T1000 (cell line): Measurements from ENCODE around the gene AUTS2.

ENCODE experiments used
- DNase-seq: peaks from one replicate; lab custom pipeline; 2025; ENCODE audit warnings: mixed read lengths; lab: John Stamatoyannopoulos, UW

The AUTS2 gene

DNA sequence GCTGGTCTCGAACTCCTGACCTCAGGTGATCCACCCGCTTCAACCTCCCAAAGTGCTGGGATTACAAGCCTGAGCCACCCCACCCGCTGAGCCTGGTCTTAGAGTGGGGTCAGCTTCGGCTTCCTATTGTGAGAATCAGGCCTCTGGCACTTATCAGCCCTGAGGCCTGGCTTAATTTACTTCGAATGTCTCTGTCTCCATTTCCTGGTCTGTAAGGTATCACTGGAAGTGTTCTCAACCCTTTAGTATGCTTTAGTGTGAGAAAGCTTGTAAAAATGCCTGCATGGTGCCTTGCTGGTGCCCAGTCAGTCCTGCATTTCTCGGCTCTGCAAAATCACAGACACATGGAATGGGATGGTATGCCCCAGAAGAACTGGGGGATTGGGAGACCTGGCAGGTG is 862.3 kb downstream of the AUTS2 start:
- DNase-seq: no peak

DNA sequence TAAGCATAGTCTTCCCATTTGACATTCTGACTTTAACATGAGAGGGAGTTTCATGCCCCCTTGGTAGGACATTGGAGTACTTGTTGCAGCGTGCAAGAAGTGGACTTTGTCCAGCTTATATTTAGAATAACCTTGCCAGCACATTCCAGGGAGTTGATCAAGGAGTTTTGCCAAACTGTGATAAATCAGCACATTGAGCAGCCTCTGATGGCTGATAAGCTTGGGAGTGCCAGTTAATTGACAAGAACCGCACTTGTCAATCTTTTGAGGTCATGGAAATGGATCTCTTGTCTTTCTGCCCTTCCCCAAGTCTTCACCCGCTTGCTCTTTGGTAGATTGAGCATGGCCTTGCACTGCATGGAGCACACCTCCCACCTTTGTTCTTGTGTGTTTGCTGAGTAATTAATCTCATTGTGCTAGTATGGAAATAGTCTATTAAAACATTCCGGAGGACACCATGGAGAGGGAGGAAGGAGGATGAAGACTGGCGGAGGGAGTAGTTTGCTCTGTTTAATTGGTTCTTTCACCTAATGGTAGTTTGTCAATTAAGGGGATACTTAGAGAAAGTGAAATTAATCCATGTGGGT is 865.2 kb downstream of the AUTS2 start:
- DNase-seq: no peak

DNA sequence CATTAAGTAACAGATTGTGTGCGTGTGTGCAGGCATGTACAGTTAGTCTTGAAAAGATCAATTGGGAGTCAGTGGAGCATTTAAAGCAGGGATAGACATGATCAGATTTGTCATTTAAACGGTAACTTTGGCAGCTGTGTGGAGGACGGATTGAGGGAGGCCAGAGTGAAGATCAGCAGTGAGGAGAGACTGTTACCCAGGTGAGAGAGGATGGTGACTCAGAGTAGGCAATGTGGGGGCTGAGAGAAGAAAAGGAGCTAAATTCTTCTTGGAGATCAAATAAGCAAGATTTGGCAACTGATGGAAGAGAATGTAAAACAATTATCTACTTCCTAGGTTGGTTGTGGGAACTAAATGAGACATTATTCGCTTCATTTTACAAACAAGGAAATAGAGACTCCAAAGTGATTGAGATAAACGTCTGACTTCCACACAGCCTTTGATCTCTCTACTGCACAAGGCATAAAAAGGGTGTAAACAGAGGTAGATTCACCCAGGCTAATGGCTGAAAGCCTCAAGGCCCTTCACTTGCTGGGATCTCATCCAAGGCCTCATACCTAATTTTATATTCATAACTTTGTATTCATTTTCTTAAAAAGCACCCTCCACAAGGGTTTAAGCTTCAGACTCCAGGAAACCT is 868.6 kb downstream of the AUTS2 start:
- DNase-seq: no peak

DNA sequence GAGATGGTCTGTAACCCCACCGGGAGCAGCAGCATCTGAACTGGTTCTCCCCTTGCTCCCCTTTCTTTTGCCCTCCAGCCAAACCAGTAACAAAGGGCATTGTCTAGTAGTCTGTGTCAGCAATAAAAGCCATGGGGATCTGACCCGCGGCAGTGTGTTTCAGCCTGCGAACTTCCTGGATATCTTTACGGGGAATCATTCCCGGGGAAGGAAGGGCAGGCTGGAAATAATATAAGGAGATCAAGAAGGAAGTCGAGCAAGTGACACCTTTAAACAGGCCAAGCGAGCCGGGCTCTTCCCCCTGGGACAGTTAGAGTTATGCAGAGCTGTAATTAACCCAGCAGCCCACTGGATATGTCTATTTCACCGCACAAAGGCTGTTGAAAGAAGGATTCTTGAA is 872.5 kb downstream of the AUTS2 start:
- no peak for DNase-seq

DNA sequence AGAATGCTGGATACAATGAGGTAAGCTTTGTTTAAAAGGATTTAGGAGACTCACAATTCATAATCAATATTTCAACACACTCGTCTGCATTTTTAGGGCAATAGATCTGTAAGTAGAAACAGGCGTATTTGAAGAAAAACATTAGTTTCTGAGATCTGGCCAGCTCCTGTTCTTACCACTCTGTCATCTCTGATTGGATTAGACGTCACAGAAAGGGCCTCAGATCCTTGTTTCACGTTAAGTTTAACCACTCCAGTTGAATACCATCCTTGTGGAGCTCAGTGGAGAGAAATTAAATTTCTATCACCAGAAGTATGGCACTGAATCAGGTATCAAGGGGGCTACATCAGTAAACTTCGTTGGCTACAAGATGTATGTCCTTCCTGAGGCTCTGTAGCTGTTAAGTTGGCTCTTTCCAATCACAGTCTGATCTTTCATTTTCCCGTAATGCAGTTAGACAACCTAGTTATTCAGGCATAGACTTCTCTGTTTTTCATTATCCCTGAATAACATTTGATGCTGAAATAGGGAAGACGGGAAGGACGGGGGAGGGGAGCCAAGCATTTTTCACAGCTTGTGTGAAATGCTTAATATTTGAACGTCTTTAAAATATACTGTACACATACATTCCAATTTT is 874.4 kb downstream of the AUTS2 start:
- no peak for DNase-seq

DNA sequence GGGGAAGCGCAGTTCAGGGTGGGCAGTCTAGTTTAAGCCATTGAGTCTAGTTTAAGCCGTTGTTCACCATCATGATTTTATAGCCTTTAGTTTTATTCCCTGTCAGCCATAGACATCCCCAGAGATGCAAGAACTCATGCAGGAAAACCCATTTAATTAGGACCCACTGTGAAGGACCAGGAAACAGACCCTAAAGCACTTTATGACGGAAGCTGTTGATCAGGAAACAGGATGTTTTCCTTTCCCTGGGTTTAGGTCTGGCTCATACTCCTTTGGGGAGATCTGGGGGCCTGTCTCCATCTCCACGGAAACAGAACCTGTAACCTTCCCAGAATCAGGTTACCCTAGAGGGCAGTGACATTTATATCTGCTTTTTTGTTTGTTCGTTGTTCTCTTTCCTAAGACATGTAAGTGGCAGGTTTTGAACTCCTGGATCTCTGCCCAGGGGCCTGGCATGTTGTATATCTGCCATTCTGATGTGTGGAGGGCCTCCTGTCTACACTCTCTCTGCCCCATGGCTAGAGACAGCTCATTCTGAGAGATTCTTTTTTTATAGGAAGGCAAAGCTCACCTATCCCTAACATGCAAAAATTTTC is 876.5 kb downstream of the AUTS2 start:
- DNase-seq: no peak

DNA sequence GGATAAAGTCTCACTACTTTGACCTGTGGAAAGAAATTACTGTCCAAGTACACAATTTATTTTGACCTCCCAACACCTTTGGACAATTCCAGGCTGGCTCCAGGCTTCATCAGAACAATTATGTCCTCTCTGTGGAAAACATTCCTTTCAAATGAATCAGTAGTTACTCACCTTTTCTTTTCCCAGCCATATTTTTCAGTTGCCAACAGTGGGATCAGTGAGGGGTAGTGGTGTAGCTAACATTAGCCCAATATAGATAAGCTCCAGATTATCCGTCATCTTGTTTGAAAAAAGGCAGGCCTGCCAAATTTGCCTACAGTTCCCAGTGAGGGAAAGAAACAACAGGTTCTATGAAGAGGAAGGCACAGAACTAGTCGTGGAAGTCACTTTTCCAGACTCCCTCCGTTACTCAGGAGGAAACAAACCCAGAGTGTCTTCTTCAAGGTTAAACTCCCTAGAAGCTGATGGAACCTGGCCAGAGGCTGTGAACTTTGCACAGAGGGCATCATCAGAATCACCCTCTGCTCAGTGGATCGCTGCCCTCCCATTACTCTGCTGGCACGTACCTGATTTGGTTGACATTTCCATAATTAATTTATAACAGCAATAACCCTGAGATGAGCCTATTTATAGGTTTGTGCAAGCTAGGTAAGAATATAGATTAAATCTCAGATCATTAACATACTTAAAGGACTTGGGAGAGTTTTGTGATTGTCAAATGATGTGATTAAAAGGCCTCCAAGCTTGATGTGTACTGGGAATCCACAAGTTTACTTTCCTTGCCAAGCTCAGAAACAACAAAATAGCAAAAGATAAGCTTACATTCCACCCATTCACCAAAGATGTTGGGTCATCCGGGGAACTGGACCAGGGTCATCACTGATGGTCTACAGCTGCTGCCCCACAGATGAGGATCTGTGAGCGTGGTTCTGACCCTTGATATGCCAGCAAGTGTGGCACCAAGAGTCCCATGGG is 879.0 kb downstream of the AUTS2 start:
- DNase-seq: no peak

DNA sequence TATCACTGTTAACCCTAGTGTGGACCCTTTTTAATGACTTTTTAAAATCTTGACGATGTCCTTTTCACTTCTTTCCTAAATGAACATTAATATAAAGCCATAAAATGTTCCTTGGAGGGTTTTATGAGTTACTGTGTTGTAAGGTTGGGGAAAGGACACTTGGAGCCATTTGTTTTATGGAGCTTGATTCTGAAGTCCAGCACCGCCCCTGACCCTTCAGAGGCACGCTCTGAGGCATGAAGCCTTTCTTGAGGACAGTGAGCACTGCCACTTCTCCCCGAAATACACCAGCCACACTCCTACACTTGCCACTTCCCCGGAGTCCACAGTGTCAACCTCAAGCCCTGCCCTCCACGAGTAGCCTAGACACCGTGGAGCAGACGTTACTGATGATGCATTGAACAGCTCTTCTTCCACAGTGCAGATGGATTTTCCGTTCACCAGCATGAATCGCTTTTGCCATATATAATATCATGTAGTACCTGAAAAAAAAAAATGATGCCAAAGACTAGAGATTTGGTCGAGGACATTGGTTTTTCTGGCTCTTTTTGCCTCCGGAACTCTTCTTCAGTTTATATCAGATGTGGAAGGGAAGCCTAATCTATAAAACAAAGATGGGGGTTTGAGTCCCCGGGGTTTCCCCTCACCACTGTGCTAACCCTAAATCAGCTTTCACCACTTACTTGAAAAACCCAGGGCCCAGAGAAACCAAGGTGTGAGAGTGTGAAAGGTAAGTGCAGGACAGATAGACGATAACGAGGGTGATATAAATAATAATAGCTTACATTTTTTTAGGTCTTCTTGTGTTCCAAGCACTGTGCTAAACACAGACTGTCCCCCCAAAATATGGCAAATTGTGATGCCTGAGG is 881.1 kb downstream of the AUTS2 start:
- no peak for DNase-seq

DNA sequence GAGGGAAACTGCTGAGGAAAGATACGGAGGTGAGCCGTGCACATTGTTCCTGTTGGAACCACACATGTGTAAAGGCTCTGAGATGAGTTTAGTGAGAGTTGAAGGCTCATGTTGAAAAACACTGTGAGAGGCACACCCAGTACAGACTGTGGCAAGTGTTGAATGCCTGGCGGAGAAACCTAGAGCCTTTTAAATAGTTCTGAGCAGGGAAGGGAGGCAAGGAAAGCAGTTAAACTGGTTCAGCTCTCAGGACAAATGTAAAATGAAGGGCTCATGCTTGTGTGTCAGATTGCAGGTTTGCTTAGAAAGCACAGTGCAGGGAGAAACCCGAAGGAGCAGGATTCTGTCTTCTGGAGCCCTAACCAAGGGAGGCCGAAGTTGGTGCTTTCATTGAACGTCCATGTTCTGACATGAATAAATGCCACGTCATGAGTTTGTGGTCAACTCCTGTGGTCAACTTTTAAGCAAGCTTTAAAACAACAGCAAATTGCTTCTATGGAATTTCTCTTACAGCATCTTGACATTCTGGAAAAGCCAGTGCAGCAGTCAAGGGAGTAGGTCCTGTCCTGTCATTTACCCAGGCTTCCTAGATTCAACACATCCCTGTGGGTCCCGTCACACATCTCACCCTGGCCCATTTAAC is 882.8 kb downstream of the AUTS2 start:
- DNase-seq: no peak

DNA sequence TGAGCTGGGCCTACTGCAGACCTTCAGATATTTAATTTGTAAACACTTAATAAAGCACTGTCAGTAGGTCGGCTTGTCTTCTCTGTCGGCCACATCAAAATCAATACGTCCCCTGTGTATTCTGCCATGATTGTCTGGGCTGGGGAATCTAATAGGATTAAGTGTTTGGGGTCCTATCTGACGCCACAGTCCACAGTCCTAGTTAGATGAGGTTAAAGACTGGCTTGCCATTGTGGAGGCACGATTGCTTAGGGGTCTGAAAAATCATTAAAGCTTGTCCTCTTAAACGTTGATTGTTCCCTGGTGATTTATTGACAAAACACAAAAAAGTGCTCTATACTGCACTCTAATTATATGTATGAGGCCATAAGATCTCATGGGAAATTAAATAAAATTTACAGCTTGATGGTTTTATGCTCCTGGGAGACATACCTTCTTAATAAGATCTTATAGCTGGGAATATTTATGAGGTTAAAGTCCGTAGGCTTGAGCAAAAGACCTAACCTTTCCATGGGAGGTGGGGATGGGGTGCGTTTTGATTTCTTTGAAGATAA is 883.4 kb downstream of the AUTS2 start:
- no peak for DNase-seq

DNA sequence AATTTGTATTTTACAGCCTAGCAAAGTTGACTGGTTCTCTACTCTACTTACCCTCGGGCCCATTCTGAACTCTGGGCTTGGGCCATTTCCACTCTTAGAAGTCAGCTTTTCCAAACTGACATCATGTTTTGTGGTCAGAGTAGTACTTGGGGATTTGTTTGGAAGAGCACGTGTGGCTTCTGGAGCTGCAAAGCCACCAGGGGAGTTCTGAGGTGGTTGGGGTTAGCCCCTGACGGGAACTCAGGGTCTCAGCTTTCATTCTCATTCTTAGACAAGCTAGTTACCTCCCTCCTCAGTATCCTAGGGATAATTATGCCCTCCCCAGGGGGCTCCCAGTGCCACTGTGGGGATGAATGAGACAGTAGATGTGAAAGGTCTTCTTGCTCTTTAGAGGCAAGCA is 886.0 kb downstream of the AUTS2 start:
- DNase-seq: no peak

DNA sequence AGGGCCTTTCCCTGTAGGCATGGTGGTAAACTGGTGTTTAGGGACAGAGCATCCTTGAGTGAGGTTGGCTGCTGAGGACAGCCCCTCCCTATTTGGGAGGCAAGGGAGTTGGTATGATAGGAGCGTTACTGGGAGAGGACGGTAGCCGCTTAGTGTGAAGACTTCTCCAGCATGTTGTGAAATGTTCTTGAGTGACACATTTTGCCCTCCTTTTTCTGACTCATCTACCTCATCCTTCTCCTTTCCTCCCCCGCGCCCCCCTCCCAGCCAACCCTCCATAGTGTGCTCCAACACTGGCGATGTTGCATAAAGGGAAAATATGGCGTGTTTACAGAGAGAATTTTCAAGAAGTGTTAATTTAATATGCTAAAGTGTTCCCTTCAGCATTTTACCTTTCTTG is 888.7 kb downstream of the AUTS2 start:
- no peak for DNase-seq

DNA sequence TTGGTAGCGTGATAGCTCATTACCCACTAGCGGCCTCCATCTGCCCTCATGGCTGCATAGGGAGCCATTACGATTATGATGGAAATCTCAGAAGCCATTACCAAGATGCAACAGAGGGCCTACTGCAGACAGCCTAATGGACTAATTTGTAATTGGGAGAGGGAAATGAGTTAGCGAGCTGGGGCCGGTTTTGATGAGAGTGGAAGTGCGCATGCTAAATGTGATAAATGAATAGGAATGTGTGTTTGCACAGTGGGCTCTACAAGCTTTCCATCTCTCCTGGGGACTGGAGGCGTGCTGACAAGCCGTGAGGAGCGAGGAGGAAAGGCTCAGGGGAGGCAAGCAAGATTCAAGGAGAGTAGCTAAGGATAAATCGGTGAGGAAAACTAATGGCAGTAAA is 889.2 kb downstream of the AUTS2 start:
- DNase-seq: no peak

DNA sequence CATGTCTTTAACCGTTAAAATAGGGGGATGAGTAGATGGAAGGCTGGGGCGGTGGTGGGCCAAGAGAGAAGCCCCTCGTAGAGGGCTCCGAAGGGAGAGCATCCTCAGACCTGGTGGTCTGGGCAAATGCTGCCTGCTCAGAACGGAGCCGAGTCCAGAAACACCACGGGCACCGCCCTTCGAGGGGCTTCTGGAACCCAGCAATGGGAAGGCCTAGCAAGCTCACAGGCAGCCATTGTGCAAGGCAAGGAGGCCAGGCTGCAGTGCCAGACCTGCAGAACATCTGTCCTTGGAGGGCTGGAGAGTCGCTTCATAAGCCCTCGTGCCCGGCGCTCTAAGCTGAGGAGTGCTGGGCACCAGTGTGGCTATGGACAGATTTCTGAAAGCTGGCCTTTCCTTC is 889.6 kb downstream of the AUTS2 start:
- DNase-seq: no peak

DNA sequence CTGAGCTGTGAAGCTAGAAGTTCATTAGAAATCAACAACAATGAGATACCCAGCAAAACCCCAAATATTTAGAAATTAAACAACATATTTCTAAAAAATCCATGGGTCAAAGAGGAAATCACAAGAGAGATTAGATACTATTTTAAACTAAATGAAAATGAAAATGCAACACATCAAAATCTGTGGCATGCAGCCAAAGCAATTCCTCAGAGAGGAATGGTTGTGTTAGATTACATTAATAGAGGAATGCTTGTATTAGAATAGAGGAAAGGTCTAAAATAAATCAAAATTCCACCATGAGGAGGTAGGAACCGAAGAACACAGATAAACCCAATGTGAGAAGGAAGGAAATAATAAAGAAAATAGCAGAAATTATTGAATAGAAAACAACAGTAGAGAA is 891.5 kb downstream of the AUTS2 start:
- DNase-seq: no peak

DNA sequence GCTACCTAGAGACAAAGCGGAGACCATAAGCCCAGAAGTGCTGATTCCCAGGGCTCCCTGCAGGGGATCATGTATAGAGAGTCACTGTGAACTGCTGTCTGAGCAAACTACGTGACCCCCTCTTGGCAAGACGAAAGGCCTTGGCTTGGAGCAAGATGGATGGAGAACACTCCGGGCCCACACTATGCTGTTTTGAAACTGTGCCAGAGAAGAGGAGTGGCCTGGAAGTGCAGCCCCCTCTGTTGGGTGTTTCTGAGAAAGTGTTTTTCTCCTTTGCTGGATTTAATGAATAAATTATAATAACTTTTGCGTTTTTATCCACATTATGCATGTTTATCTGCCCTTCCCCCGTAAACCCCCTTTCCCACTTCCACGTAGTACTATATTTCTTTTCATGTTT is 894.4 kb downstream of the AUTS2 start:
- no peak for DNase-seq

DNA sequence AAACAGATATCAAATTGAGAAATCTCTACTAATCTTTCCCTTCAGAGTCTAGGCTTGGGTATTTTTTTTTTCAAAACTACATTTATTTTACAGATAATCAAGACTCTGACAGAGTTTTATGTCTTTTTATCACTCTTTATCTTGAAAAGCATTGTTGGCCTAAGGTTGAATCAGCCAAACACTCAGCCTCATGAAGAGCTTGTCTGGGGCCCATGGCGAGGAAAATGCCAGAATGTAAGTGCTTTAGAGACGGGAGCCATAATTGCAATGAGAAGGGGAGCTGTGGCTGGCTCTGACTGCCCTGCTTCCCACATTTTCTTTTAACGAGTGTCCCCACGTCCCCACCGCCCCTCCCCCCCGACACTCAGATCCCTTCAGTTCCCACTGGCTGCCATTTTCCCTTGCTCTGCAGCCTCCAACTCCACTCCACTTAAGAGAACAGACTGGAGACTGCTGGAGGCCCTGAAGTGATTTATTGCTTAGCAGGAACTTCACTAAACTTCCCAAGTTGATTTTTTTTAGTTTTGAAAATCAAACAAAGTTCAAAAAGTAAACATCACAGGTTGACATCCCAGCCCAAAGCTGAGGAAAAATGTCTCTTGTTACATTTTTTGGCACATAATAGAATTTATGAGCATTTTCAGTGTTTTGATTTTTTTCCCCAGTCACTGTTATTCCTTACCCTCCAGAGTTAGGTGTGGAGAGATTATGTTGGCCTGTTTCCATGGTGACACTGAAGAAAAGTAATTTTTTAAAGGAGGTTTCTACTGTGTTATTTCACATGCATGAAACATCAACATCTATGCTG is 896.2 kb downstream of the AUTS2 start:
- no peak for DNase-seq

DNA sequence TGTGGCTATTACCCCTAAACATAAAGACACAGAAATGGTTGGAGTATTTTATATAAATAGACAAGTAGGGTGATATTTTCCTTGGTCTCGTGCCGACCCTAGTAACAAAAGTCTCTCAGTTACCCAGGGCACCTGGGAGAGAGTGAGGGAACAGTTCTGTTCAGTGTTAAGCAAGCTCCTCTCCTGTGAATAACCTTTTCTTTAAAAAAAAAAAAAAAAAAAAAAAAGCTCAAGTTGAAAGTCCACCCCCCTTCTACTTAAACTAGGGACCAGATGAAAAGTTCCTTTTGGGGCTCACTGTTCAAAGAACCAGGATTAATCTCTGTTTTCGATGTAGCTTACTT is 896.7 kb downstream of the AUTS2 start:
- DNase-seq: no peak

DNA sequence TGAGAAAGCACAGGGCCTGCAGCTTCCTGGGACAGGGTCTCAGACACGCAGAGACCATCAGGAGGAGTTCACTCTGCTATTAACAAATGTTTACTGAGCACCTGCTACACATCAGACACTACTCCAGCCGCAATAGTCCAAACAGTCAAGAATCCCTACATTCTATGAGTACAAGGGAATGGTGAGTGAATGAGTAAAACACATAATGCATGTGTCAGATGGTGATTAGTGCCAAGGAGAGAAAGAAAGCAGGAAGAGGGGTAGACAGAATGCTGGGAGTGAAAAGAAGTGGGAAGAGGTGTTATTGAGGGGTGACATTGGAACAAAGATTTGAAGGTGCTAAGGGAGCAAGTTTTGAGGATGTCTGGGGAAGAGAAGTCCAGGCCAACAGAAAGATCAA is 899.5 kb downstream of the AUTS2 start:
- no peak for DNase-seq
